Left lung (tissue), 10 donors: ENCODE data around the gene CCDC92. TPM values are rescaled to one million over a fixed set of nuclear protein-coding genes. Genes with fewer than 3 reads are reported as not detected.

Experiments
- ATAC-seq: fragments of 200-7000 bp; cut with Tn5 transposase; one replicate; pipeline ENCODE4 v1.9.1; 2020; ENCODE audit warnings: moderate library complexity
- DNase-seq, 4 donors: peaks; one replicate each; pipeline ENCODE4 v3.0.0-alpha.2; 2013 to 2020
- H3K27ac ChIP-seq, 2 donors: fragments of 200-600 bp; sonication (generic) in 1 of 2; one replicate each; pipeline versions ENCODE4 v1.5.0 to v1.8.0; 2020 to 2021
- H3K27me3 ChIP-seq, 2 donors: fragments of 200-600 bp; sonication (generic) in 1 of 2; one replicate each; pipeline versions ENCODE4 v1.5.0 to v1.8.0; 2020 to 2021
- H3K36me3 ChIP-seq, 2 donors: fragments of 200-600 bp; sonication (generic) in 1 of 2; one replicate each; pipeline versions ENCODE4 v1.5.0 to v1.8.0; 2020 to 2021
- H3K4me1 ChIP-seq, 2 donors: fragments of 200-600 bp; one replicate each; pipeline ENCODE4 v1.8.0; 2021
- H3K4me3 ChIP-seq, 2 donors: fragments of 200-600 bp; sonication (generic) in 1 of 2; one replicate each; pipeline versions ENCODE4 v1.5.0 to v1.8.0; 2020 to 2021; ENCODE audit warnings: mild to moderate bottlenecking in 1 of 2
- H3K9me3 ChIP-seq, 2 donors: fragments of 200-600 bp; sonication (generic) in 1 of 2; one replicate each; pipeline versions ENCODE4 v1.5.0 to v1.8.0; 2020 to 2021
- intact Hi-C, 2 donors: fragments of 100-400 bp; cut with DNase I; formaldehyde crosslinking; loops; one replicate each; pipeline versions ENCODE4 v1.11.2 to v1.14.2; 2022
- polyA plus RNA-seq, 6 donors: library from polyadenylated mRNA; unstranded; fragments of 120-200 nt; gene quantifications; one replicate each; pipeline ENCODE4 v1.2.1, GENCODE V29; 2013; ENCODE audit not compliant: insufficient read length in 6 of 6
- total RNA-seq, 2 donors: library from RNA; stranded (reverse); fragmentation: NEBNext Ultra II Directional; extraction: Animal tissue kit (Norgen Biotek cat#: 25700); gene quantifications; one replicate each; pipeline ENCODE4 v1.2.1, GENCODE V29; 2021
- TF ChIP-seq, protein P1 (sequence below), 2 donors: fragments of 200-600 bp; sonication (generic) in 1 of 2; IDR thresholded peaks; one replicate each; pipeline versions ENCODE4 v1.5.0 to v1.8.0; 2021; ENCODE audit warnings: antibody characterized with exemption in 2 of 2
- donor health status: DM: no; HTN: yes; CAD: no.
- donor health status: DM: no; HTN: no; CAD: no.

Gene CCDC92
- total and polyA plus RNA-seq, 8 donors = 40.2 to 68.7 (median 58.1) TPM

- peak; percentile 74 for ATAC-seq
- DNase-seq = no peak
- TF ChIP-seq, protein P1, sequence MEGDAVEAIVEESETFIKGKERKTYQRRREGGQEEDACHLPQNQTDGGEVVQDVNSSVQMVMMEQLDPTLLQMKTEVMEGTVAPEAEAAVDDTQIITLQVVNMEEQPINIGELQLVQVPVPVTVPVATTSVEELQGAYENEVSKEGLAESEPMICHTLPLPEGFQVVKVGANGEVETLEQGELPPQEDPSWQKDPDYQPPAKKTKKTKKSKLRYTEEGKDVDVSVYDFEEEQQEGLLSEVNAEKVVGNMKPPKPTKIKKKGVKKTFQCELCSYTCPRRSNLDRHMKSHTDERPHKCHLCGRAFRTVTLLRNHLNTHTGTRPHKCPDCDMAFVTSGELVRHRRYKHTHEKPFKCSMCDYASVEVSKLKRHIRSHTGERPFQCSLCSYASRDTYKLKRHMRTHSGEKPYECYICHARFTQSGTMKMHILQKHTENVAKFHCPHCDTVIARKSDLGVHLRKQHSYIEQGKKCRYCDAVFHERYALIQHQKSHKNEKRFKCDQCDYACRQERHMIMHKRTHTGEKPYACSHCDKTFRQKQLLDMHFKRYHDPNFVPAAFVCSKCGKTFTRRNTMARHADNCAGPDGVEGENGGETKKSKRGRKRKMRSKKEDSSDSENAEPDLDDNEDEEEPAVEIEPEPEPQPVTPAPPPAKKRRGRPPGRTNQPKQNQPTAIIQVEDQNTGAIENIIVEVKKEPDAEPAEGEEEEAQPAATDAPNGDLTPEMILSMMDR (IDR thresholded peaks at IDR 0.05) = no peak
- Histone ChIP-seq H3K4me1 (peaks cover 0 to 5% of the 10 kb centered on the region in 2 donors), H3K27ac (no peak overlapping the region), H3K36me3 (no peaks in the 10 kb centered on the region), H3K9me3 (no peaks in the 10 kb centered on the region), H3K4me3 (no peak overlapping the region), H3K27me3 (no peaks in the 10 kb centered on the region)
- intact Hi-C loops = no loop called here
These were observed 10.9 kb downstream of the CCDC92 start for GRCh38 chr12:123961585-123962345.

DNA sequence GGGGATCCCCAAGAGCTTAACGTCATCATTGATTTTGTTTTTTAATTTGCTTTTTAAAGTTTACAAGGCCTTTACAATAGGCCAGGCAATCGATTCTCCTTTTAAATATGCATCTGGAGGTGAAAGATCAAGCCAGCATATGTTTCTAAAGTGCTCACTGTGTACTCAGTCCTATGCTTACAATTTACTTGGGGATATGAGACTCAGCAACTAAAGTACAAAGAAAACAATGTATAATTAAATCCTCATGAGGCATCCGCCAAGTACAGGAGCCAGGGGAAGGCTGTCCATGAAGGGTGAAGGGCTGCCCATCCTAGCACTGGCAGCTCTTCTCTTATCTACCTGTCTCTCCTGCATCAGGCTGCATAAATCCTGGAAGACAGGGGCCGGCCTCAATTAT lies 11.8 kb downstream of the CCDC92 start:
- Histone ChIP-seq H3K27me3 (no peaks in the 10 kb centered on the region), H3K9me3 (no peaks in the 10 kb centered on the region), H3K4me1 (peaks cover 0 to 5% of the 10 kb centered on the region in 2 donors), H3K36me3 (no peaks in the 10 kb centered on the region), H3K27ac (no peak overlapping the region), H3K4me3 (no peak overlapping the region)
- ATAC-seq (no peak), DNase-seq (no peak)
- TF ChIP-seq, protein P1 (IDR thresholded peaks at IDR 0.05) = no peak
- intact Hi-C loops = no loop called here

DNA sequence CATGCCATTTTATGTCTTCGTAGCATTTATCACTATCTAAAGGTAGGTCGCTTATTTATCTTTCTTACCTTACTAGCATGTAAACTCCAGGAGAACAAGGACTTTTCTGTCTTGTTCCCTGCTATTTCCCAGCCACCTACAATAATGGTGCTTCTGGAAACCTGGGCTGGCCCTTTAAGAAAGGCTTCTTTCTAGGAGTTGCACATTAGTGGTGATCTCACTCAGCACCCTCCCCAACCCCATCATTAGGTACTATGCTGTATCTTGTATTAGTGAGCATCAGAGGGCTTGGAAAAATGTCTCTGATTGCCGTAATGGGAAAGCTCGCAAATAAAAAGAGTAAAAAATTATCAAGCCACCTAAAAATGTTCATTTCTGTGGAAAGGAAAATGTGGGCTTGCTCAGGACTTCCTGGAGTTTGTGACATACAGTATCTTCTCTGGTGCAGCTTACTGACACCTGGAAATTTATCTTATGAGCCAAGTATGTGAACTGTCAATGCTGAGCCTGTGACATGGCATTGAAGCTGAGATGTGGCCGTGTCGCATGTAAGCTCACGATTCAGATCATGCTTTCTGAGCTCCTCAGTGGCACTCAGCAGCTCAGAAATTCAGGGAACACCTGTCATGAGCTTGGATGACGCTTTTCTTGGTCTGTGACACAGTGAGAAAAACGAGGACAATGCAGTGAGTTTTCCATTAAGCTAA lies 12.4 kb downstream of the CCDC92 start:
- Histone ChIP-seq H3K9me3 (no peaks in the 10 kb centered on the region), H3K4me1 (peaks cover 0 to 5% of the 10 kb centered on the region in 2 donors), H3K27me3 (no peaks in the 10 kb centered on the region), H3K36me3 (no peaks in the 10 kb centered on the region), H3K4me3 (no peak overlapping the region), H3K27ac (no peak overlapping the region)
- ATAC-seq (no peak), DNase-seq (no peak)
- TF ChIP-seq, protein P1 (IDR thresholded peaks at IDR 0.05) = no peak
- intact Hi-C loops = no loop called here

DNA sequence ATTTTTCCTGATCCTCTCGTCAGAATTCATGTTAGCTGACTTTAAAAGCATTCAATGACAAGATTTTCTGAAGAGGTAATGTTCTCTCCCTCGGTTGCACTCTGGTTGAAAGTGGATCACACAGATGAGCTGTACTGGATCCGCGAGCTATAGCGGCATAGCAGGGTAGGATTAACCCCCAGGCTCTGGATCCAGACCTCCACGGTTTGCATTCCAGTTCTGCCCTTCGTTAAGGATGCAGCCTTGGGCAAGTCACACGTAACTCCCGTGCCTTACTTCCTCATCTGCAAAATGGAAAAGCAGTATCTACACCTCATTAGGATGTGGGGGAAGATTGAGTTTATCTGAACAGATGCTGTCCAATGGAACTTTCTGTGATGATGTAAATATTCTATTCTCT lies 13.8 kb downstream of the CCDC92 start:
- H3K27me3 ChIP-seq = no peaks in the 10 kb centered on the region
- DNase-seq (no peak), ATAC-seq (no peak)
- H3K4me1 ChIP-seq = peaks cover 0 to 5% of the 10 kb centered on the region in 2 donors
- no peaks in the 10 kb centered on the region for H3K36me3 ChIP-seq
- intact Hi-C loops = no loop called here
- no peak overlapping the region for H3K27ac ChIP-seq
- TF ChIP-seq, protein P1 (IDR thresholded peaks at IDR 0.05) = no peak
- H3K9me3 ChIP-seq = no peaks in the 10 kb centered on the region
- no peak overlapping the region for H3K4me3 ChIP-seq

GRCh38 chr12:123958462-123958861 lies 14.2 kb downstream of the CCDC92 start:
- H3K9me3 ChIP-seq = no peaks in the 10 kb centered on the region
- intact Hi-C loops = no loop called here
- no peak overlapping the region for H3K27ac ChIP-seq
- H3K27me3 ChIP-seq = no peaks in the 10 kb centered on the region
- no peaks in the 10 kb centered on the region for H3K36me3 ChIP-seq
- DNase-seq = no peak
- TF ChIP-seq, protein P1 (IDR thresholded peaks at IDR 0.05) = no peak
- ATAC-seq = peak; percentile 33
- peaks cover 0 to 5% of the 10 kb centered on the region in 2 donors for H3K4me1 ChIP-seq
- no peak overlapping the region for H3K4me3 ChIP-seq
